Spinal cord (tissue), 10 donors: ENCODE data around the gene LRRC8E. TPM values are rescaled to one million over a fixed set of nuclear protein-coding genes. Genes with fewer than 3 reads are reported as not detected.
"Not testable (repeated sequence)": the region's sequence is repeated elsewhere in the genome, so short reads cannot be mapped to it uniquely, and the experiment has no call there.

Experiments used
- DNase-seq, 6 donors: peaks; one replicate each; pipeline versions ENCODE4 v3.0.0 to v3.0.0-alpha.2; 2013 to 2015; ENCODE audit warnings: low spot score in 6 of 6, low read depth in 4 of 6
- H3K27ac ChIP-seq: one replicate; pipeline ENCODE4 v1.5.1; 2013; ENCODE audit warnings: low read depth, low read length, control low read depth
- H3K27me3 ChIP-seq: one replicate; pipeline ENCODE4 v1.6.1; 2013; ENCODE audit warnings: low read length; ENCODE audit not compliant: control insufficient read depth, insufficient read depth
- H3K36me3 ChIP-seq: one replicate; pipeline ENCODE4 v1.6.1; 2013; ENCODE audit warnings: low read length; ENCODE audit not compliant: control insufficient read depth, insufficient read depth
- H3K4me1 ChIP-seq: one replicate; pipeline ENCODE4 v1.6.1; 2013; ENCODE audit warnings: low read length; ENCODE audit not compliant: control insufficient read depth, insufficient read depth
- H3K4me3 ChIP-seq: one replicate; pipeline ENCODE4 v1.5.1; 2013; ENCODE audit warnings: low read depth, low read length, control low read depth
- H3K9me3 ChIP-seq: one replicate; pipeline ENCODE4 v1.6.1; 2013; ENCODE audit warnings: low read length; ENCODE audit not compliant: control insufficient read depth, insufficient read depth
- WGBS: methylation state at CpG from one replicate; pipeline ENCODE4 v1.1.5; 2013; ENCODE audit warnings: missing lambda C conversion rate; ENCODE audit not compliant: insufficient coverage; 5-methylcytosine and 5-hydroxymethylcytosine counted together
- polyA plus RNA-seq, 2 donors: library from polyadenylated mRNA; unstranded; fragments of 120-200 nt; gene quantifications; one replicate each; pipeline ENCODE4 v1.2.1, GENCODE V29; 2013; ENCODE audit not compliant: insufficient read length in 2 of 2
- total RNA-seq, 2 donors: library from RNA; depleted of rRNA in 1 of 2; stranded (reverse); fragments of 120-200 nt in 1 of 2; fragments of >200 nt in 1 of 2; gene quantifications; one replicate each; pipeline versions ENCODE4 v1.2.3 to v1.2.4, GENCODE V29; 2013 to 2014
- donor health status: healthy.

LRRC8E gene
- total and polyA plus RNA-seq, 4 donors = 0.40 to 0.77 (median 0.66) TPM; not detected in 1

- not testable (repeated sequence) for H3K9me3 ChIP-seq, H3K27ac ChIP-seq, DNase-seq, H3K4me3 ChIP-seq
- peaks cover 40% of the 10 kb centered on the region for H3K36me3 ChIP-seq
- peaks cover 59% of the 10 kb centered on the region for H3K4me1 ChIP-seq
- WGBS = 31% methylated on average over 17 of the region's 29 CpGs
- peaks cover 47% of the 10 kb centered on the region for H3K27me3 ChIP-seq
Measured at GRCh38 chr19:7918062-7918614, 29.8 kb downstream of the LRRC8E start.

GRCh38 chr19:7918615-7919421 is 30.5 kb downstream of the LRRC8E start:
- H3K27ac ChIP-seq = no peak overlapping the region
- H3K9me3 ChIP-seq = no peaks in the 10 kb centered on the region
- no peak for DNase-seq
- WGBS = 55% methylated on average over 35 of the region's 42 CpGs
- H3K4me1 ChIP-seq = peaks cover 62% of the 10 kb centered on the region
- H3K27me3 ChIP-seq = peaks cover 46% of the 10 kb centered on the region
- H3K36me3 ChIP-seq = peaks cover 40% of the 10 kb centered on the region
- no peak overlapping the region for H3K4me3 ChIP-seq

GRCh38 chr19:7919610-7920518 is 31.6 kb downstream of the LRRC8E start, which contains the start of gene SNAPC2:
Gene SNAPC2, plus strand, starts transcription at chr19:7920338. Its CDS starts 29 bp downstream, at chr19:7920367.
- Histone ChIP-seq H3K4me3 (peak within 1 kb of the TSS; percentile 52), H3K27me3 (peaks cover 43% of the 10 kb centered on the region), H3K27ac (peak within 1 kb of the TSS; percentile 75), H3K4me1 (peaks cover 73% of the 10 kb centered on the region), H3K9me3 (no peaks in the 10 kb centered on the region), H3K36me3 (peaks cover 40% of the 10 kb centered on the region)
- WGBS = 8% methylated on average over 61 of the region's 62 CpGs
- peak; percentile 84 to 97 (median 88) for DNase-seq

GRCh38 chr19:7920519-7921301 is 32.4 kb downstream of the LRRC8E start:
- no peaks in the 10 kb centered on the region for H3K9me3 ChIP-seq
- peaks cover 36% of the 10 kb centered on the region for H3K27me3 ChIP-seq
- peaks cover 41% of the 10 kb centered on the region for H3K36me3 ChIP-seq
- DNase-seq = peak; percentile 76 to 99 (median 94)
- peak overlapping the region; percentile 52 for H3K4me3 ChIP-seq
- peak overlapping the region; percentile 75 for H3K27ac ChIP-seq
- 1% methylated on average over 50 of the region's 62 CpGs for WGBS
- peaks cover 72% of the 10 kb centered on the region for H3K4me1 ChIP-seq

- 67% methylated on average over 12 of the region's 17 CpGs for WGBS
- peak overlapping the region; percentile 67 for H3K27ac ChIP-seq
- DNase-seq = no peak
- H3K27me3 ChIP-seq = peaks cover 29% of the 10 kb centered on the region
- peak overlapping the region; percentile 48 for H3K4me3 ChIP-seq
- no peaks in the 10 kb centered on the region for H3K9me3 ChIP-seq
- peaks cover 69% of the 10 kb centered on the region for H3K4me1 ChIP-seq
- peaks cover 38% of the 10 kb centered on the region for H3K36me3 ChIP-seq
Measured at GRCh38 chr19:7921302-7921966, 33.1 kb downstream of the LRRC8E start.

GRCh38 chr19:7921967-7922835 is 33.9 kb downstream of the LRRC8E start:
- Histone ChIP-seq H3K27me3 (peaks cover 25% of the 10 kb centered on the region), H3K4me1 (peaks cover 74% of the 10 kb centered on the region), H3K27ac (no peak overlapping the region), H3K9me3 (no peaks in the 10 kb centered on the region), H3K4me3 (peak overlapping the region; percentile 48), H3K36me3 (peaks cover 46% of the 10 kb centered on the region)
- 92% methylated on average over 20 of the region's 31 CpGs for WGBS
- DNase-seq = no peak

- H3K27me3 ChIP-seq = peaks cover 21% of the 10 kb centered on the region
- H3K36me3 ChIP-seq = peaks cover 52% of the 10 kb centered on the region
- DNase-seq = no peak
- peaks cover 76% of the 10 kb centered on the region for H3K4me1 ChIP-seq
- no peak overlapping the region for H3K27ac ChIP-seq
- H3K4me3 ChIP-seq = no peak overlapping the region
- no peaks in the 10 kb centered on the region for H3K9me3 ChIP-seq
- WGBS = 100% methylated on average over 3 of the region's 8 CpGs
Measured at GRCh38 chr19:7922836-7923195, 34.5 kb downstream of the LRRC8E start.
